NOMO-1 treated with dmso at 0.1 percent for 144 hours (cell line): Measurements from ENCODE around the gene HIVEP3.

Source experiments
- DNase-seq: peaks from one replicate; lab custom pipeline; 2025; ENCODE audit not compliant: unreplicated experiment; lab: John Stamatoyannopoulos, UW

HIVEP3 gene

GRCh38 chr1:41640141-41640751 is 278.5 kb downstream of the HIVEP3 start:
- no peak for DNase-seq

- no peak for DNase-seq
These were observed 279.3 kb downstream of the HIVEP3 start for GRCh38 chr1:41639332-41639936.

- no peak for DNase-seq
These were observed 280.4 kb downstream of the HIVEP3 start for GRCh38 chr1:41638086-41639024.

- DNase-seq, result no peak
These were observed 281.4 kb downstream of the HIVEP3 start for GRCh38 chr1:41637367-41637766.

- no peak for DNase-seq
These were observed 285.0 kb downstream of the HIVEP3 start for GRCh38 chr1:41633764-41634163.

GRCh38 chr1:41632781-41633575 is 285.7 kb downstream of the HIVEP3 start:
- DNase-seq, result no peak

- no peak for DNase-seq
These were observed 286.8 kb downstream of the HIVEP3 start for GRCh38 chr1:41631971-41632370.

- no peak for DNase-seq
These were observed 287.6 kb downstream of the HIVEP3 start for GRCh38 chr1:41631154-41631553.

- DNase-seq, result no peak
These were observed 289.2 kb downstream of the HIVEP3 start for GRCh38 chr1:41629571-41629970.

GRCh38 chr1:41629141-41629540 is 289.6 kb downstream of the HIVEP3 start:
- DNase-seq, result no peak

- DNase-seq, result no peak
These were observed 291.0 kb downstream of the HIVEP3 start for GRCh38 chr1:41627491-41628280.

GRCh38 chr1:41626616-41627375 is 291.9 kb downstream of the HIVEP3 start:
- no peak for DNase-seq

- DNase-seq, result no peak
These were observed 292.6 kb downstream of the HIVEP3 start for GRCh38 chr1:41626146-41626545.

GRCh38 chr1:41623736-41624135 is 295.0 kb downstream of the HIVEP3 start:
- DNase-seq, result no peak

GRCh38 chr1:41622859-41623732 is 295.6 kb downstream of the HIVEP3 start:
- no peak for DNase-seq

- no peak for DNase-seq
These were observed 296.3 kb downstream of the HIVEP3 start for GRCh38 chr1:41622402-41622801.

- no peak for DNase-seq
These were observed 296.9 kb downstream of the HIVEP3 start for GRCh38 chr1:41621791-41622190.

GRCh38 chr1:41621256-41621655 is 297.5 kb downstream of the HIVEP3 start:
- DNase-seq, result no peak
